HS-27A (cell line): Measurements from ENCODE around the gene HMHB1.
A peak's percentile ranks its signal among the peaks of the same experiment; 100 is the strongest.
"Not testable (repeated sequence)": the region's sequence is repeated elsewhere in the genome, so short reads cannot be mapped to it uniquely, and the experiment has no call there.

Source experiments
- DNase-seq: peaks from one replicate; pipeline ENCODE4 v3.0.0-alpha.2; 2012; ENCODE audit warnings: low read depth, missing footprints

Gene HMHB1

GRCh38 chr5:143801252-143801939 lies 10.6 kb upstream of the HMHB1 start:
- DNase-seq = no peak

DNA sequence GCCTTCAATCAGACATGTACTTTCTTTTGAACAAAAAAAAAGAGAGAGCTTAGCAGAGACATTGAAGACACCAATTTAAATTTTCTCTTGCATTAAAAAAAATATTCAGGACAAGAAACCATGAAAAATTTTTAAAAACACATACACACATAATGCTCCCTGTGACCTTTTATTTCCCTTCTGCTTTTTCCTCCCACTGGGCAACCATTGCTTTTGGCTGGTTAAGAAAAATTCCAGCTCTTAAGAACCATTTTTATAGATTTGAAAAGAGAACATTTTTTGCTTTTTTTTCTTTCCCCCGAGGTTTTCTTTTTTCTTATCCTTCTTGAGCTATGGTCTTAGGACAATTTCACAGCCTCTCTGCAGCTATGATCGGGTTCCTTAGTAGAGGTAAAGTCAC lies 6.1 kb upstream of the HMHB1 start:
- DNase-seq = no peak

DNA sequence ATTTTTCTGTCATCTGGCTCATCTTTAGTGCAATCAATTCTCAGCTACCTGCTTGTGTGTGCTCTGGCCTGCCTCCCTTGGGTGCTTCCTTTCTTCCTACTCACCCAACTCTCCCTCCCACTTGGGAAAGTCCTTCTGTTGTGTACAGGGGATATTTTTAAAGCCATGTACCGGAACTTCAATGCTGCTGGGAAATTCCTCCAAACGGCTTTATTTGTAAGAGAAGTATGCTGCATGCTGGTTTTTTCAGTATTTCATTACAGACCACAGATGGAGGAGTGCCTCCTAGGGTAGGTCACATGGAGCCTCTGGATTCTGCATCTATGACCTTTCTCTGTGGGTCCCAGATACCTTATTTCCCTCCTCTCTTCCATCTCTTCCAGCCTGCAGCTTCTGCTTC lies 5.4 kb upstream of the HMHB1 start:
- no peak for DNase-seq

GRCh38 chr5:143807401-143807800 lies 4.6 kb upstream of the HMHB1 start:
- no peak for DNase-seq

DNA sequence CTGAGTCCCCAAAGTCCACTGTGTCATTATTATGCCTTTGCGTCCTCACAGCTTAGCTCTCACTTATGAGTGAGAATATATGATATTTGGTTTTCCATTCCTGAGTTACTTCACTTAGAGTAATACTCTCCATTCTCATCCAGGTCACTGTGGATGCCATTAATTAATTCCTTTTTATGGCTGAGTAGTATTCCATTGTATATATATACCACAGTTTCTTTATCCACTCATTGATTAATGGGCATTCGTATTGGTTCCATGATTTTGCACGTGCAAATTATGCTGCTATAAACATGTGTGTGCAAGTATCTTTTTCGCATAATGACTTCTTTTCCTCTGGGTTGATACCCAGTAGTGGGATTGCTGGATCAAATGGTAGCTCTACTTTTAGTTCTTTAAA lies 4.4 kb downstream of the HMHB1 start:
- not testable (repeated sequence) for DNase-seq

DNA sequence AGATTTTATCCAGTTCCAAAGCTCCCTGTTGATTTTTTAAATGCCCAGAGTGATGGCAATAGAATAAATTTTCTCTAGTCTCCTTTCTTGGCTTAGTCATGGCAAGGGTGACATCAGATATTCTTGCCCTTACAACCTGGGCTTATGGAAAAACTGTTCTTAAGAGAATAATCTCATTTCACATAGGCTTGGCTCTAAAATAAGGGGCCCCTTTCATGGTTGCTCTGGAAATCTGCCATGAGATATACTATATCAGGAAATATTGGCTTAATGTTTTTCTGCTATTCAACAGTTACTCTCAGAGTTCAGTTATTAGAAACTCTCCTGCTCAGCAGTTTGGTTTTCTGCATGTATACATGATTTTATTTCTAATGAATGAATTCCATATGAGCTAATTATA lies 7.8 kb downstream of the HMHB1 start:
- DNase-seq = no peak

- DNase-seq = no peak
Observed at GRCh38 chr5:143820451-143820850, 8.5 kb downstream of the HMHB1 start.

GRCh38 chr5:143824851-143825720 lies 13.1 kb downstream of the HMHB1 start:
- peak; percentile 30 for DNase-seq

DNA sequence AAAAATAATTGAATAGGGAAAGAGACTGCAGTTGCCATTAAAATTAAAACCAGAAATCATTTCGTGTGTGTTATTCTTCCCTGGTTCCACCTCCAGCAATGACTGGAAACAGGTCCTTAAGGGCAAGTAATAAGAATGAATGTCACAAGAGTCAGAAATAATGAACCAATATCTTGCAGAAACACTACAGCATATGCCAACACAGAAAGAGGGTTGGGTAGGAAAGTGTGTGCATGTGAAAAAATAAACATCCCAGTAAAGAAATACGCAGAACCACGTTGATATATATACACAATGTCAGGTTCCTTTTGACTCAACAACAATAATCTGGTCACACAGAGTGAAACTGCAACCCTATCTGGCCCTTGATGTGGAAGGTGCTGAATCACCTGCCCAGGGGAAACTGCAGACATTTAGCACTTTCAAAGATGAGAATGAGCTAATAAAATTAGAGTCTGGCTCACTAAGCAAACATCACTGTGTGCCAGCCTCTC lies 15.0 kb downstream of the HMHB1 start:
- no peak for DNase-seq

GRCh38 chr5:143828710-143829109 lies 16.7 kb downstream of the HMHB1 start:
- DNase-seq = no peak

DNA sequence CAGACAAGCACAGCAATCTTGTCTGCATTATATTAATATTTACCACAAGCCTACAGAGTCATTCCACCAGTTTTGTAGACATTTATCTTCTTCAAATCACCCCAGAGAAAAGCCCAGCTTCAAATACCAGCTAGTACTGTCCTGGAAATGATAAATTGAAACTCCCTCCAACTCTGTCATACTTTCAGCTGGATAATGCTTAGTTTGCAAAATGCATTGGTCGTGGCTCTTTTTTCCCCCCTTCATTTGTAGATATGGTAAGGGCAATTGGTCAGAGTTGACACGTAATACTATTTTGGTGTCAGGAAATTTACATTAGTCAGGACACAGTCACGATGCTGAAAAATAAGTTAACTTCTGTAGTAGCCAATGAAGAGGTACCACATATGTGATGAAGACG lies 21.2 kb downstream of the HMHB1 start:
- DNase-seq = no peak

GRCh38 chr5:143835251-143835650 lies 23.3 kb downstream of the HMHB1 start:
- DNase-seq = no peak

- no peak for DNase-seq
Observed at GRCh38 chr5:143836161-143836725, 24.3 kb downstream of the HMHB1 start.

DNA sequence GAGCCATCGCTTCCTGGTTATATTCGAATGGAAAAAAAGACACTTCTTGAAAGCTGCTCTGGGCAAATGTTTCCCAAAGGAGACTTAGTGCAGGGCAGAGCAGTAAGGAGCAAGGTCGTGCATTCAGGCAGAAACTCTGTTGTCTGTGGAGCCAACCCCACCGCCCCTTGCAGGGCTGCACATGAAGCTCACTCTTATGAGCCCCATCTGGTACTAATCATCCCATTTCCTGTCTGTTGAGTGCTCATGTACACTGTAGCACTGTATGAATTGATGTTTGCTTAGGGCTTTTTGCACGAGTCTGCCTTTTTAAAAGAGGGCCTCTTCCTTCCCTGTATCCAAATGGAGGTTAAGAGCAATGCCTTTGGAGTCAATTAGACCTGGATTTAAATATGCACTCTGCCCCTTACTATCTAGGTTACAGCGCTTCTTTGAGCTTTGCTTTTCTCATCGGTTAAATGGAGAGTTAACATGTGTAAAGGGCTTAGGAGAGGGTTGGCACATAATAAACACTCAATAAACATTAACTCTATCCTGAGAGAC lies 25.4 kb downstream of the HMHB1 start:
- no peak for DNase-seq

DNA sequence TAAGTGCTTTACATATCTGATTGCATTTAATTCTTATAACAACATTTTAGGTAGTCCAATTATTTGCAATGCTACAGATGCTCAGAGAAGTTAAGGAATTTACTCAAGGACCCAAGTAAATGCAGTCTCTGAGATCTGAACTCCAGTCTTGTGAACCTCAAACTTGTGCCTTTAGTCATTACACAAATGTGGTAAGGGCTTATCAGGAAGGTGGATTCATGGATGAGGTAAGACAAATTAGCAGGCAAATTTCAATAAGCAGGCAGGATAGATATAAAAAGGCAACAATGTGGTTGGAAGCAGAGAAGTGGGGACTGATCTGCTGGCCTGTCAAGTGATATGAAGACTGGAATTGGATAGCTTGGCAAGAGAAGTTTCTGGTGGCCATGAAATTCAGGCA lies 29.5 kb downstream of the HMHB1 start:
- no peak for DNase-seq

- no peak for DNase-seq
Observed at GRCh38 chr5:143842920-143843319, 31.0 kb downstream of the HMHB1 start.

DNA sequence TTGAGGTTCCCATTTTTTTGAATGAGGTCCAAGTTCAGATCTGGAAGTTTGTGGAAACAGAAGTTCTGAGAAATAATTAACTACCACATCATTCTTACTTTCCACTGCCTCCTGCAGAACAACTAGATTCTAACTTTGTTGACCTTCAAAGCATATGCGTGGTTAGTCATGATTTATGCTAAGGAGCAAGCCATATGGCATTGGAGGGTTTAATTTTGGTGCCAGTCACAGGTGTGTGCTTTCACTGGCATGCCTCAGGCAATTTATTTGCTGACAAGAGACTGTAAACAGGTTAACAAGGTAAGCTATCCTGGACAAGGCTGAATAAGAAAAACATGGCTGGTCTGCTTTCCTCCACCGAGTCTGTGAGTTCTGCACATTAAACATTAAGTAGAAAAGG lies 31.5 kb downstream of the HMHB1 start:
- no peak for DNase-seq

DNA sequence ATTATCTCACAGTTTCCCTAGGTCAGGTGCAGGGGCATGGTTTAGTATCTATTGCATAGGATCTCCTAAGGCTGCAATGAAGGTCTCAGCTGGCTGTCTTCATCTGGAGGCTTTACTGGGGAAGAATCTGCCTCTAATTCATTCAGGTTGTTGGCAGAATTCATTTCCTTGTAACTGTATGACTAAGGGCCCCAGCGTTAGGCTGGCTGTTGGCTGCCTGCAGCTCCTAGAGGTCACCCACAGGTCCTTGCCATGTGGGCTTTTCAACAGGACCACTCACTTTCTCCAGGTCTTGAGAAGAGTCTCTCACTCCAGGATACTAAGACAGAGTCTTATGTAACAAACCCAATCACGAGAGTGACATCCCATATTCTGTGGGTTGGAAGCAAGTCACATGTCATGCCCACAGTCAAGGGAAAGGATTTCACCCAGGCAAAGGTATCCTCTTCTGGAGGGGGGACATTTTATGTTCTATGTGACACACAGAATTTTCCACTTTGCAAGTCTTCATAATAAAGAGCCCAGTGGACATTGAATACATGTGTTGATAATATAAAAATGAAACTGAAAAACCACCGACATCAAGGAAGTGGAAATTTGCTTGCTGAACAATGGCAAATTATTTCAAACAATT lies 38.2 kb downstream of the HMHB1 start:
- DNase-seq = no peak

DNA sequence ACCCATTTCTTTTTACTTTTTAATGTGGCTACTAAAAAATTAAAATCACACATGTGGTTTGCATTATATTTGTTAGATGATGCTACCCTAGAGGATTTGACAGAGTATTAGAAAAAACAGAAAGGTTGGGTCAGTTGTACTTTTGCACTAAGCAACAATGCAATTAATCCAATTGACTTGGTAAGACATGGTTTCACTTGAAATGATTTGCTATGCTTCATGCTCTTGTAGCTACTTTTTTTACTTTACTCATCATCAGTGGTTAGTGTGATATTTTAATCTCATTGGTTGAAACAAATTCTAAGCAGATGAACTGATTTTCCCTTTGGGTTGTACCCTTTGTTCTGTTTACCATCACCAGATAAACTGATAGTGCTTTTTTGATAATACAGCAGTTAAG lies 39.4 kb downstream of the HMHB1 start:
- DNase-seq = no peak

GRCh38 chr5:143860211-143860610 lies 48.2 kb downstream of the HMHB1 start:
- DNase-seq = no peak

DNA sequence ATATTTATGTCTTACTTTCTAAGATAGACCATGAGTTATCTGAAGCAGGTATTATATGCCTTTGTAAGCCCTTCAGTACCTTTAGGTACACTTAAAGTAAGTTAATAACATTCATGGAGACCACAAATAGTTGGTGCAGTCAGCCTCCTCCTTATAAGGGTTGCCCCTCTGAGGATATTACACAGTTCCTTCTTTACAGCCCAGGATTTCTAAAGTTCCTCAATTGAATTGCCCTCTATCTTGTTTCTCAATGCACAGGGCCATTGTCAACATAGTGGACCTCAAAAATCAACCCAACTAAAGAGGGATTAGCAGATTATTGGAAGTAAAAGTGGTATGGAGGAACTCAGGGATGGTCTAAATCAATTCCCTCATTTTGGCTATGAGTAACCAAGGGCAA lies 50.3 kb downstream of the HMHB1 start:
- DNase-seq = no peak

DNA sequence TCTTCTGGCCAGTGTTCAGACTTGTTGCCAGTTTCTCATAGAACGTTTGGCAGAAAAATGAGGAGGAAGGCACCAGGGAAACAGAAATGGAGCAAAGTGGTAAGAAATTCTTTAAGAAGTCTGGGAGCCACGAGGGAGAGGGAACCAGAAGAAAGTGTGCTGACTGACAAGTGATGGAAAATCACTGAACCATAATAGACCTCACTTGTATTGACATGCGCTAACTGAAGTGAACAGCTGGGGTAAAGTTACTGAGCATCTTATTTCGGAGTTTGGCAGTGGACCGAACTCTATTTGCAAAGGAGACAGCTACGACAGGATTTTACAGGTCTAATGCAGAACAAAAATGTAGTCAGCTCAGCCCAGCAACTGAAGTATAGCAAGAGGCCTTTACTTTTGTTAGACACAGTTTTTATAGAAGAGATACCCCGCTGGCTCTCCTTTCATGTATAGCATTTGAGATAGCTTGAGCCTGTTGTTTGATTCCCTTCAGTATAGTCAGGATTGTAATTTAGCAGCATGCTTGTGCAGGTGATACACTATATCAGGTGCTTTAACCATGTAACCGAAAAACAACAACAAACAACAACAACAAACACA lies 53.6 kb downstream of the HMHB1 start:
- no peak for DNase-seq
